Endothelial cell of umbilical vein (primary cell): ENCODE results near the gene RFPL1.

Experiments
- CTCF ChIP-seq, 2 donors: IDR thresholded peaks; 1 replicate in 1 of 2; 2 replicates in 1 of 2; pipeline ENCODE4 v1.5.1; 2011; ENCODE audit warnings: low read length in 2 of 2, mild to moderate bottlenecking in 2 of 2, moderate library complexity in 2 of 2, control low read depth in 1 of 2, inconsistent platforms in 1 of 2, low read depth in 1 of 2; ENCODE audit not compliant: insufficient read depth in 1 of 2; ENCODE audit errors: extremely low read depth in 1 of 2
- FOS ChIP-seq: IDR thresholded peaks from 2 replicates; pipeline ENCODE4 v1.6.1; 2011; ENCODE audit warnings: mild to moderate bottlenecking, low read length, moderate library complexity, borderline replicate concordance; ENCODE audit not compliant: insufficient read depth
- JUN ChIP-seq: IDR thresholded peaks from 2 replicates; pipeline ENCODE4 v1.6.1; 2011; ENCODE audit warnings: borderline replicate concordance, low read depth; ENCODE audit not compliant: insufficient read length, insufficient read depth
- MYC ChIP-seq: IDR thresholded peaks from one replicate; pipeline ENCODE4 v1.6.1; 2011; ENCODE audit warnings: mild to moderate bottlenecking, low read depth, low read length

GRCh38 chr22:29473001-29473400, 34.6 kb downstream of the RFPL1 start:
- no peak for TF ChIP-seq FOS
- TF ChIP-seq CTCF (IDR thresholded peaks at IDR 0.05; ENCODE audit: extremely low read depth in 1 of 2, insufficient read depth in 1 of 2, low read depth in 1 of 2, low read length in 2 of 2), result no peak
- TF ChIP-seq JUN, result no peak
- TF ChIP-seq MYC, result no peak
